Thyroid gland (tissue), 4 donors: ENCODE measurements around the gene ATP6V1G3.

Experiments used
- CTCF ChIP-seq, 6 experiments: fragments of 200-600 bp in 3 of 6; fragments of 450-650 bp in 3 of 6; sonication (generic) in 3 of 6; IDR thresholded peaks; one replicate each; pipeline ENCODE4 v1.5.1; 2016 to 2019; ENCODE audit warnings: antibody characterized with exemption in 6 of 6, mild to moderate bottlenecking in 2 of 6, inconsistent platforms in 1 of 6, moderate library complexity in 1 of 6
- POLR2A ChIP-seq, 2 donors: fragments of 450-650 bp; IDR thresholded peaks; one replicate each; pipeline ENCODE4 v1.6.1; 2017; ENCODE audit warnings: antibody characterized with exemption in 2 of 2, mild to moderate bottlenecking in 2 of 2, moderate library complexity in 1 of 2

GRCh38 chr1:198520524-198521254 is 19.8 kb downstream of the ATP6V1G3 start:
- TF ChIP-seq CTCF (IDR thresholded peaks at IDR 0.05) (no peak), POLR2A (IDR thresholded peaks at IDR 0.05) (no peak)
